RWPE2 (cell line): ENCODE results near the gene ACSL6.

Source experiments
- ATAC-seq: fragments of 200-7000 bp; cut with Tn5 transposase; 3 replicates; pipeline ENCODE4 v1.9.1; 2021; ENCODE audit warnings: low read depth
- DNase-seq: peaks from one replicate; pipeline ENCODE4 v3.0.0-alpha.2; 2020; ENCODE audit warnings: low spot score
- H3K27ac ChIP-seq: fragments of 450-650 bp; 2 replicates; pipeline ENCODE4 v1.5.1; 2017; ENCODE audit warnings: mild to moderate bottlenecking; ENCODE audit not compliant: poor library complexity, severe bottlenecking
- H3K27me3 ChIP-seq: fragments of 250-450 bp; sonication (Bioruptor Pico); 2 replicates; pipeline ENCODE4 v1.5.1; 2021; ENCODE audit warnings: mild to moderate bottlenecking, moderate library complexity; ENCODE audit not compliant: insufficient read depth, poor library complexity, severe bottlenecking
- H3K36me3 ChIP-seq: fragments of 250-450 bp; sonication (Bioruptor Pico); 2 replicates; pipeline ENCODE4 v1.5.1; 2020; ENCODE audit warnings: low read depth, mild to moderate bottlenecking, moderate library complexity
- H3K4me1 ChIP-seq: fragments of 250-450 bp; sonication (Bioruptor Pico); 2 replicates; pipeline ENCODE4 v1.5.1; 2021; ENCODE audit warnings: mild to moderate bottlenecking, moderate library complexity; ENCODE audit not compliant: insufficient read depth, poor library complexity, severe bottlenecking
- H3K4me3 ChIP-seq: fragments of 250-450 bp; sonication (Bioruptor Pico); 2 replicates; pipeline ENCODE4 v1.5.1; 2021; ENCODE audit warnings: mild to moderate bottlenecking, moderate library complexity; ENCODE audit not compliant: severe bottlenecking
- H3K9me3 ChIP-seq: fragments of 250-450 bp; sonication (Bioruptor Pico); 2 replicates; pipeline ENCODE4 v1.5.1; 2021; ENCODE audit warnings: mild to moderate bottlenecking, moderate library complexity; ENCODE audit not compliant: severe bottlenecking
- CTCF ChIP-seq: fragments of 450-650 bp; IDR thresholded peaks from one replicate; pipeline ENCODE4 v1.5.1; 2017; ENCODE audit warnings: mild to moderate bottlenecking, moderate library complexity; ENCODE audit not compliant: poor library complexity, severe bottlenecking

Gene ACSL6

GRCh38 chr5:131987251-131987650, 24.2 kb downstream of the ACSL6 start:
- no peak overlapping the region for H3K4me3 ChIP-seq
- H3K9me3 ChIP-seq, result no peaks in the 10 kb centered on the region
- H3K27me3 ChIP-seq, result no peaks in the 10 kb centered on the region
- no peak for ATAC-seq
- H3K4me1 ChIP-seq, result no peaks in the 10 kb centered on the region
- no peak for TF ChIP-seq CTCF
- H3K36me3 ChIP-seq, result no peaks in the 10 kb centered on the region
- H3K27ac ChIP-seq, result no peak overlapping the region
- no peak for DNase-seq

- Histone ChIP-seq H3K9me3 (no peaks in the 10 kb centered on the region), H3K27ac (no peak overlapping the region), H3K36me3 (no peaks in the 10 kb centered on the region), H3K4me1 (no peaks in the 10 kb centered on the region), H3K27me3 (no peaks in the 10 kb centered on the region), H3K4me3 (no peak overlapping the region)
- no peak for TF ChIP-seq CTCF
- no peak for DNase-seq
- ATAC-seq, result no peak
These were observed 25.1 kb downstream of the ACSL6 start for GRCh38 chr5:131986161-131986912.

GRCh38 chr5:131984956-131985665, 26.3 kb downstream of the ACSL6 start:
- Histone ChIP-seq H3K4me1 (no peaks in the 10 kb centered on the region), H3K36me3 (no peaks in the 10 kb centered on the region), H3K27me3 (no peaks in the 10 kb centered on the region), H3K27ac (no peak overlapping the region), H3K4me3 (no peak overlapping the region), H3K9me3 (no peaks in the 10 kb centered on the region)
- DNase-seq, result peak; percentile 56
- ATAC-seq, result no peak
- TF ChIP-seq CTCF, result no peak

- no peak for TF ChIP-seq CTCF
- Histone ChIP-seq H3K27me3 (no peaks in the 10 kb centered on the region), H3K4me3 (no peak overlapping the region), H3K9me3 (no peaks in the 10 kb centered on the region), H3K36me3 (no peaks in the 10 kb centered on the region), H3K27ac (no peak overlapping the region), H3K4me1 (no peaks in the 10 kb centered on the region)
- no peak for ATAC-seq
- DNase-seq, result no peak
These were observed 28.1 kb downstream of the ACSL6 start for GRCh38 chr5:131983244-131983771.
